ENCODE results near the gene PKIB.

Gene PKIB

GRCh38 chr6:122619309-122619708 lies 9.1 kb downstream of the PKIB start:
- in situ Hi-C loops (cut with HindIII; ENCODE audit: low sequenced_read_pairs), result no loop called here
- no peak for DNase-seq (ENCODE audit: low read depth)
- H3K4me3 ChIP-seq (ENCODE audit: low read depth, low read length), result no peak overlapping the region
- TF ChIP-seq, protein P1, sequence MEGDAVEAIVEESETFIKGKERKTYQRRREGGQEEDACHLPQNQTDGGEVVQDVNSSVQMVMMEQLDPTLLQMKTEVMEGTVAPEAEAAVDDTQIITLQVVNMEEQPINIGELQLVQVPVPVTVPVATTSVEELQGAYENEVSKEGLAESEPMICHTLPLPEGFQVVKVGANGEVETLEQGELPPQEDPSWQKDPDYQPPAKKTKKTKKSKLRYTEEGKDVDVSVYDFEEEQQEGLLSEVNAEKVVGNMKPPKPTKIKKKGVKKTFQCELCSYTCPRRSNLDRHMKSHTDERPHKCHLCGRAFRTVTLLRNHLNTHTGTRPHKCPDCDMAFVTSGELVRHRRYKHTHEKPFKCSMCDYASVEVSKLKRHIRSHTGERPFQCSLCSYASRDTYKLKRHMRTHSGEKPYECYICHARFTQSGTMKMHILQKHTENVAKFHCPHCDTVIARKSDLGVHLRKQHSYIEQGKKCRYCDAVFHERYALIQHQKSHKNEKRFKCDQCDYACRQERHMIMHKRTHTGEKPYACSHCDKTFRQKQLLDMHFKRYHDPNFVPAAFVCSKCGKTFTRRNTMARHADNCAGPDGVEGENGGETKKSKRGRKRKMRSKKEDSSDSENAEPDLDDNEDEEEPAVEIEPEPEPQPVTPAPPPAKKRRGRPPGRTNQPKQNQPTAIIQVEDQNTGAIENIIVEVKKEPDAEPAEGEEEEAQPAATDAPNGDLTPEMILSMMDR (IDR thresholded peaks at IDR 0.05; ENCODE audit: low read depth, low read length, missing control alignments), result no peak

- in situ Hi-C loops (cut with HindIII; ENCODE audit: low sequenced_read_pairs), result no loop called here
- TF ChIP-seq, protein P1 (IDR thresholded peaks at IDR 0.05; ENCODE audit: low read depth, low read length, missing control alignments), result no peak
- DNase-seq (ENCODE audit: low read depth), result no peak
- H3K4me3 ChIP-seq (ENCODE audit: low read depth, low read length), result no peak overlapping the region
These were observed 10.2 kb downstream of the PKIB start for GRCh38 chr6:122620428-122620827.

DNA sequence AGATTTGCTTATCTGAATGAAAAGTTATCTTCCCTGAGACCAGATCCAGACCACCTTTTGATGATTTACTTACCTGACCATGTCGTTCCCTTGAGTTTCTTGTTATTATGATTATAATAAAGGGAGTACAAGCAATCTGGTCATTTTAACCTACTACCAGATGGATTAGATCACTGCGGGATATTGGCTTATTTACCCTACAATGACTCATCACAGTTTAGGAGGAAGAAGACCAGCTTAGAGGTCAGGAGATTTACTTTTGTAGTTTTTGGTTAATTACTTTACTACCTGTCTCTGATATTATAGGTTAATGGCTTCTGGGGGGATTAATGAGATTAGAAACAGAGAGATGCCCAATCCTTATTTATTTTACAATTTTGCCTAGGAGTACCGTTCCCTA lies 10.7 kb downstream of the PKIB start:
- TF ChIP-seq, protein P1 (IDR thresholded peaks at IDR 0.05; ENCODE audit: low read depth, low read length, missing control alignments), result no peak
- H3K4me3 ChIP-seq (ENCODE audit: low read depth, low read length), result no peak overlapping the region
- in situ Hi-C loops (cut with HindIII; ENCODE audit: low sequenced_read_pairs), result no loop called here
- peak; percentile 28 for DNase-seq (ENCODE audit: low read depth)

- in situ Hi-C loops (cut with HindIII; ENCODE audit: low sequenced_read_pairs), result no loop called here
- TF ChIP-seq, protein P1 (IDR thresholded peaks at IDR 0.05; ENCODE audit: low read depth, low read length, missing control alignments), result no peak
- no peak for DNase-seq (ENCODE audit: low read depth)
- H3K4me3 ChIP-seq (ENCODE audit: low read depth, low read length), result no peak overlapping the region
These were observed 11.4 kb downstream of the PKIB start for GRCh38 chr6:122621638-122622037.

DNA sequence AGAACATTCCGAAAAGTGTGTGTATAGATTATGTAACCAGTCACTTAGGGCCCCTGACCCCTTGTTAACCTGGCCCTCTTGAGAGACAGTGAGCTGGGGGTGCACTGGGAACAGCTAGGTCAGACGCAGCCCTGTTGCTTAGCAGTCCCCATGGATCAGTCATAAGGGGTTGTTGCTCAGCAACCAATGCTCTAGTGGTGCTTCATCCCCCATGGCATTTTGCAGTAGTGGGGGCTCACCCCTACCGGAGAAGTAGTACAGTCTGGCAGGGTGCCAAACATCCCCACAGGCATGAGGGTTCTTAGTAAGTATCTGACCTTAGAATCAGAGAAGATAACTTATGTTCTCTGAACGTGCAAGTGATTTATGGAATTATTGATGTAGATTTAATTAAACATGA lies 12.3 kb downstream of the PKIB start:
- H3K4me3 ChIP-seq (ENCODE audit: low read depth, low read length), result no peak overlapping the region
- TF ChIP-seq, protein P1 (IDR thresholded peaks at IDR 0.05; ENCODE audit: low read depth, low read length, missing control alignments), result no peak
- no peak for DNase-seq (ENCODE audit: low read depth)
- in situ Hi-C loops (cut with HindIII; ENCODE audit: low sequenced_read_pairs), result no loop called here

GRCh38 chr6:122623279-122623678 lies 13.1 kb downstream of the PKIB start:
- no peak for DNase-seq (ENCODE audit: low read depth)
- TF ChIP-seq, protein P1 (IDR thresholded peaks at IDR 0.05; ENCODE audit: low read depth, low read length, missing control alignments), result no peak
- in situ Hi-C loops (cut with HindIII; ENCODE audit: low sequenced_read_pairs), result no loop called here
- H3K4me3 ChIP-seq (ENCODE audit: low read depth, low read length), result no peak overlapping the region

- TF ChIP-seq, protein P1 (IDR thresholded peaks at IDR 0.05; ENCODE audit: low read depth, low read length, missing control alignments), result no peak
- no peak for DNase-seq (ENCODE audit: low read depth)
- in situ Hi-C loops (cut with HindIII; ENCODE audit: low sequenced_read_pairs), result no loop called here
- H3K4me3 ChIP-seq (ENCODE audit: low read depth, low read length), result no peak overlapping the region
These were observed 14.6 kb downstream of the PKIB start for GRCh38 chr6:122624853-122625252.

All from astrocyte of the cerebellum (primary cell).